ENCODE data around the gene KIF4A. TPM values are rescaled to one million over a fixed set of nuclear protein-coding genes. Genes with fewer than 3 reads are reported as not detected.

The KIF4A gene
- total RNA-seq, 1 experiment from 2014 or later, result 40.3 TPM

- intact Hi-C loops (cut with micrococcal nuclease), result loop anchor here (5.0 to 10.0 kb wide), 2 partner anchors 99 to 312 kb away; no protein-coding TSS in a partner anchor
- RAD21 ChIA-PET (ENCODE audit: low non-redundant PET in 1 of 2, low total read pairs in 2 of 2, uncharacterized antibody in 2 of 2, unreplicated experiment in 2 of 2), result no interaction called here
Observed at GRCh38 chrX:70453024-70453618, 163.2 kb downstream of the KIF4A start.

More at GRCh38 chrX:70453024-70453618, 163.2 kb downstream of the KIF4A start:
- Histone ChIP-seq H3K9me3 (ENCODE audit: control insufficient read depth in 1 of 2, insufficient read depth in 1 of 2, low read depth in 1 of 2, low read length in 2 of 2) (no peaks in the 10 kb centered on the region), H3K4me1 (ENCODE audit: control insufficient read depth in 1 of 2, insufficient read depth in 2 of 2, low read length in 2 of 2) (peaks cover 10 to 32% of the 10 kb centered on the region in 2 experiments), H3K9me2 (ENCODE audit: insufficient read depth) (no peaks in the 10 kb centered on the region), H3K27ac (ENCODE audit: low read depth, low read length) (peak overlapping the region; percentile 57; the same call in 1 of the 2 replicates), H3K27me3 (ENCODE audit: insufficient read depth, low read length) (no peaks in the 10 kb centered on the region), H3K36me3 (ENCODE audit: control insufficient read depth in 1 of 2, insufficient read depth in 2 of 2, low read length in 2 of 2) (0 out of 4 replicates have a peak, but pooled peaks cover 0 to 4% of the 10 kb centered on the region in 2 experiments), H3K9ac (ENCODE audit: low read length) (peak overlapping the region; percentile 53; the same call in 1 of the 2 replicates), H4K20me1 (ENCODE audit: insufficient read depth) (no peaks in the 10 kb centered on the region), H3K79me2 (ENCODE audit: insufficient read depth, low read length) (peaks cover 15% of the 10 kb centered on the region), H3K4me2 (ENCODE audit: low read length) (peak overlapping the region; percentile 81), H3K4me3 (replicated peaks in 1 of 2; ENCODE audit: low read depth in 1 of 2, low read length in 2 of 2) (peak overlapping the region; percentile 51 to 64), H2AFZ (ENCODE audit: low read depth, low read length, poor library complexity, severe bottlenecking) (no peak overlapping the region)
- TF ChIP-seq, protein P1, sequence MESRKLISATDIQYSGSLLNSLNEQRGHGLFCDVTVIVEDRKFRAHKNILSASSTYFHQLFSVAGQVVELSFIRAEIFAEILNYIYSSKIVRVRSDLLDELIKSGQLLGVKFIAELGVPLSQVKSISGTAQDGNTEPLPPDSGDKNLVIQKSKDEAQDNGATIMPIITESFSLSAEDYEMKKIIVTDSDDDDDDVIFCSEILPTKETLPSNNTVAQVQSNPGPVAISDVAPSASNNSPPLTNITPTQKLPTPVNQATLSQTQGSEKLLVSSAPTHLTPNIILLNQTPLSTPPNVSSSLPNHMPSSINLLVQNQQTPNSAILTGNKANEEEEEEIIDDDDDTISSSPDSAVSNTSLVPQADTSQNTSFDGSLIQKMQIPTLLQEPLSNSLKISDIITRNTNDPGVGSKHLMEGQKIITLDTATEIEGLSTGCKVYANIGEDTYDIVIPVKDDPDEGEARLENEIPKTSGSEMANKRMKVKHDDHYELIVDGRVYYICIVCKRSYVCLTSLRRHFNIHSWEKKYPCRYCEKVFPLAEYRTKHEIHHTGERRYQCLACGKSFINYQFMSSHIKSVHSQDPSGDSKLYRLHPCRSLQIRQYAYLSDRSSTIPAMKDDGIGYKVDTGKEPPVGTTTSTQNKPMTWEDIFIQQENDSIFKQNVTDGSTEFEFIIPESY (IDR thresholded peaks at IDR 0.05; ENCODE audit: extremely low read depth, insufficient replicate concordance, low read length), result no peak
- TF ChIP-seq FOSL1 (IDR thresholded peaks at IDR 0.05; ENCODE audit: low read depth) (no peak), REST (IDR thresholded peaks at IDR 0.05; ENCODE audit: low read depth) (no peak), POLR2AphosphoS5 (IDR thresholded peaks at IDR 0.05; ENCODE audit: low read depth, low read length) (no peak), SIN3A (IDR thresholded peaks at IDR 0.05; ENCODE audit: low read depth) (no peak), SP1 (IDR thresholded peaks at IDR 0.05; ENCODE audit: low read depth) (no peak), CBX3 (IDR thresholded peaks at IDR 0.05; ENCODE audit: low read depth) (no peak), JUND (IDR thresholded peaks at IDR 0.05) (no peak), ZNF274 (IDR thresholded peaks at IDR 0.05; ENCODE audit: low read depth, low read length) (no peak), POLR2A (IDR thresholded peaks at IDR 0.05; ENCODE audit: borderline replicate concordance, extremely low read depth, insufficient read depth, insufficient read length) (no peak), SRF (IDR thresholded peaks at IDR 0.05; ENCODE audit: low read depth) (no peak), TCF7L2 (IDR thresholded peaks at IDR 0.05; ENCODE audit: borderline replicate concordance, extremely low read depth, insufficient read depth, insufficient read length) (no peak), ZFX (IDR thresholded peaks at IDR 0.05) (no peak), CEBPB (IDR thresholded peaks at IDR 0.05; ENCODE audit: low read depth) (no peak), EZH2 (IDR thresholded peaks at IDR 0.05) (no peak)
- TF ChIP-seq, protein P2, sequence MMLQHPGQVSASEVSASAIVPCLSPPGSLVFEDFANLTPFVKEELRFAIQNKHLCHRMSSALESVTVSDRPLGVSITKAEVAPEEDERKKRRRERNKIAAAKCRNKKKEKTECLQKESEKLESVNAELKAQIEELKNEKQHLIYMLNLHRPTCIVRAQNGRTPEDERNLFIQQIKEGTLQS (IDR thresholded peaks at IDR 0.05), result no peak
- CTCF ChIA-PET, result interaction anchor here (2.2 to 2.6 kb wide), 2 partner anchors 18 to 212 kb away, joined by 7 to 17 read pairs; no protein-coding TSS in a partner anchor
- POLR2A ChIA-PET, result interaction anchor here (1.6 kb wide), 1 partner anchor 212 kb away, joined by 4 read pairs; no protein-coding TSS in a partner anchor
- ATAC-seq, result no peak
- no peak for DNase-seq (ENCODE audit: low read depth, low spot score)
- BruUV-seq (replicated peaks), result no TSS peak

Measured in HCT116 (cell line).